Measurements from ENCODE around the gene RELCH.

The RELCH gene

DNA sequence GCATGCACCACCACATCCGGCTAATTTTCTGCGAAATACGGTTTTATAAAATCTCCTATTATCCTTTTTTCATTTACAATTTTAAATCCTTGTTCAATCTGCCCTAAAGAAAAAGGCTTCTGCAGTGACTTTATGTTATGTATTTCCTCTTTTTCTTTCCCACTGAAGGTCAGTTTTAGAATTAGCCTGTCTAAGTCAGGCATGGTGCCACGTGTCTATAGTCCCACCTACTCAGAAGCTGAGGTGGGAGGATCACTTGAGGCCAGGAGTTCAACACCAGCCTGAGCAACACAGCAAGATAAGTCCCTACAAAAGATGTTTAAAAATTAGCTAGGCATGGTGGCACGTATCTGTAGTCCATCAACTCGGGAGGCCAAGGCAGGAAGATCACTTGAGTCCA is 98.2 kb downstream of the RELCH start:
- H3K27ac ChIP-seq (ENCODE audit: low read depth, low read length): no peak overlapping the region

GRCh38 chr18:62287781-62288664 is 101.0 kb downstream of the RELCH start:
- H3K36me3 ChIP-seq (ENCODE audit: insufficient read depth, low read length): peaks cover 10% of the 10 kb centered on the region; the same call in 1 of the 2 replicates

More for the DNA sequence above, 98.2 kb downstream of the RELCH start:
- no peak overlapping the region for H2AFZ ChIP-seq (ENCODE audit: low read length, unreplicated experiment)
- no peak overlapping the region for H3K4me3 ChIP-seq (ENCODE audit: low read depth, low read length)
- H3K4me1 ChIP-seq (ENCODE audit: control insufficient read depth, insufficient read depth, low read length, unreplicated experiment): peaks cover 28% of the 10 kb centered on the region
- H3K36me3 ChIP-seq (ENCODE audit: insufficient read depth, low read length): peaks cover 10% of the 10 kb centered on the region; the same call in 1 of the 2 replicates
- H3K27me3 ChIP-seq (ENCODE audit: insufficient read depth, low read length): no peaks in the 10 kb centered on the region
- H3K79me2 ChIP-seq (ENCODE audit: control insufficient read depth, insufficient read depth, low read length, unreplicated experiment): no peaks in the 10 kb centered on the region

DNA sequence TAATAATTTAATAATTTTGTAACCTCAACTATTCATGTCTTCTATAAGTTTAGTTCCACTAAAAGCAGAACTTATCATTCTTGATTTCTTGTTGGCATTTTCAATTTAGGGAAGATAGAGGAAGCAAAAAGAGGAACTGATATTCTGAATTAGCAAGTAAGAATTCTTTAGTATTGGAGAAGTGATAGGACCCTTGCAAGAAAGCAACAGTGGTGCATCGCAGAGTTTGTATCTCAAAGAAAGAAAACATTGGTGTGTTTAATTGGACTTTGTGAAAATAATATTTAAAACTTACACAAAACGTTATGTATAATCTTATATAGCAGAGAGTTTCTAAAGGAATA is 101.6 kb downstream of the RELCH start:
- no peaks in the 10 kb centered on the region for H3K27me3 ChIP-seq (ENCODE audit: insufficient read depth, low read length)
- peaks cover 10% of the 10 kb centered on the region; the same call in 1 of the 2 replicates for H3K36me3 ChIP-seq (ENCODE audit: insufficient read depth, low read length)
- no peak overlapping the region for H2AFZ ChIP-seq (ENCODE audit: low read length, unreplicated experiment)
- H3K27ac ChIP-seq (ENCODE audit: low read depth, low read length): no peak overlapping the region
- no peaks in the 10 kb centered on the region for H3K4me1 ChIP-seq (ENCODE audit: control insufficient read depth, insufficient read depth, low read length, unreplicated experiment)
- H3K4me3 ChIP-seq (ENCODE audit: low read depth, low read length): no peak overlapping the region
- no peaks in the 10 kb centered on the region for H3K79me2 ChIP-seq (ENCODE audit: control insufficient read depth, insufficient read depth, low read length, unreplicated experiment)

More at GRCh38 chr18:62287781-62288664, 101.0 kb downstream of the RELCH start:
- Histone ChIP-seq H2AFZ (ENCODE audit: low read length, unreplicated experiment) (no peak overlapping the region), H3K4me3 (ENCODE audit: low read depth, low read length) (no peak overlapping the region), H3K27ac (ENCODE audit: low read depth, low read length) (no peak overlapping the region), H3K27me3 (ENCODE audit: insufficient read depth, low read length) (no peaks in the 10 kb centered on the region), H3K4me1 (ENCODE audit: control insufficient read depth, insufficient read depth, low read length, unreplicated experiment) (peaks cover 5% of the 10 kb centered on the region), H3K79me2 (ENCODE audit: control insufficient read depth, insufficient read depth, low read length, unreplicated experiment) (no peaks in the 10 kb centered on the region)

DNA sequence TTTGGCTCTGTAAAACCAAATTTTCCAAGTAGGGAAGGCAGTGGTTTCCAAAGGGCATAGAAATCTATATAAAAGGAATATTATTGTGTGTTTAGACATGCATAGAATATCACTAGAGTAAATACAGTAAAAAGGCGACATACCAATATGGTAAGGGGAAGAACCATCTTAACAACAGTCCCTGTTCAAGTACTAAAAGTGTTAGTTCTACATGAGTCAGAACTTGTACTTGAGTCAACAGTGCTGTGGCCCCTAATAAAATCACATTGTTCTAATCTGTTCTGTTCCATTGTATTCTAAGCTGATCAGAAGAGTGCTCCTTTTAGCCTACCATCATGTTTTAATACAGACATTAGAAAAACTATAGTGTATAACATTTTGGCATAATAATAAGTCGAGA is 102.0 kb downstream of the RELCH start:
- peaks cover 13% of the 10 kb centered on the region; the same call in 1 of the 2 replicates for H3K36me3 ChIP-seq (ENCODE audit: insufficient read depth, low read length)
- H2AFZ ChIP-seq (ENCODE audit: low read length, unreplicated experiment): no peak overlapping the region
- no peak overlapping the region for H3K4me3 ChIP-seq (ENCODE audit: low read depth, low read length)
- no peaks in the 10 kb centered on the region for H3K4me1 ChIP-seq (ENCODE audit: control insufficient read depth, insufficient read depth, low read length, unreplicated experiment)
- H3K27me3 ChIP-seq (ENCODE audit: insufficient read depth, low read length): no peaks in the 10 kb centered on the region
- H3K27ac ChIP-seq (ENCODE audit: low read depth, low read length): no peak overlapping the region
- no peaks in the 10 kb centered on the region for H3K79me2 ChIP-seq (ENCODE audit: control insufficient read depth, insufficient read depth, low read length, unreplicated experiment)

DNA sequence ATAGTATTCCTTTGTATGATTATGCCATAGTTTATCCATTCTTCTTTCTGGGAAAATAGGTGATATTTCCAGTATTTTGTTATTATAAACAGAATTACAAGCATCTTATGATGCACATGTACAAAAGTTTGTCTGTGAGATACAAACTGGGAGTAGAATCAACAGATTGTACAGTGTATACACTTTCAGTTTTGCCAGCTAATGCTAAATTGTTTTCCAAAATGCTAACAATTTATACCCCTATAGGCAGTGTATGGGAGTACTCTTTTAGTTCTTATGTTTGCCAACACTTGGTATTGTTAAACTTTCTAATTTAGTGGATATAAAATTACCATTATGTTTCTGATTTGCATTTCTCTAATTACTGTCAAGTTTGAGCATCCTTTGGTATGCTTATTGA is 107.0 kb downstream of the RELCH start:
- Histone ChIP-seq H3K27me3 (ENCODE audit: insufficient read depth, low read length) (no peaks in the 10 kb centered on the region), H3K27ac (ENCODE audit: low read depth, low read length) (no peak overlapping the region), H3K4me3 (ENCODE audit: low read depth, low read length) (no peak overlapping the region), H3K36me3 (ENCODE audit: insufficient read depth, low read length) (peaks cover 13% of the 10 kb centered on the region; the same call in 1 of the 2 replicates), H3K4me1 (ENCODE audit: control insufficient read depth, insufficient read depth, low read length, unreplicated experiment) (no peaks in the 10 kb centered on the region), H2AFZ (ENCODE audit: low read length, unreplicated experiment) (no peak overlapping the region), H3K79me2 (ENCODE audit: control insufficient read depth, insufficient read depth, low read length, unreplicated experiment) (no peaks in the 10 kb centered on the region)

DNA sequence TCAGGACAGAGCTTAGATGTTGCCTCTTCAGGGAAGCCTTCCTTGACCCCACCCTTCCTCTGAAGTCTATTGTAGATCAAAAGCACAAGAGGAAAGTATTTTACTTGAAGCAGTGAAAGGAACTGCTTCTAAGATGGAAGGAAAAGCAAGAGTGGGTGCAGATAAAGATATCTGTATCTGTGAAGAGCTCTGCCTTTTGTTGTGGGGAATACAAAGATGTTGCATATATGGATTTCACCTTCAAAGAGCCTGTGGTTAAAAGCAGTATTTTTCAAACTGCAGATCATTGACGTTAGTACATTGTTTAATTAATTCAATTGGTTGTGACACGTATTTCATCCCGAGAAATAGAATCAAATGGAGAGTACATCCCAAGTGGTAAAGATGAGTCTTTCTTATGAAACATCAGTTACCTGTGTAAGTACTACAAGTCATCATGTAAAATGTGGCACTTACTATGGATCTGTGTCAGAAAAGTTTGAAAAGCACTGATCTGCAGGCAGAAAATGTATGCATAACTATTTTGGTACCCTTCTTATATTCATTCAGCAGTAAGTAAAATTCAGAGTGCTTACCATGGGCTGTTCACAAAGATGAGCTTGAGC is 113.4 kb downstream of the RELCH start:
- Histone ChIP-seq H3K27me3 (ENCODE audit: insufficient read depth, low read length) (no peaks in the 10 kb centered on the region), H3K79me2 (ENCODE audit: control insufficient read depth, insufficient read depth, low read length, unreplicated experiment) (no peaks in the 10 kb centered on the region), H3K27ac (ENCODE audit: low read depth, low read length) (no peak overlapping the region), H2AFZ (ENCODE audit: low read length, unreplicated experiment) (no peak overlapping the region), H3K36me3 (ENCODE audit: insufficient read depth, low read length) (peaks cover 14% of the 10 kb centered on the region; the same call in 1 of the 2 replicates), H3K4me3 (ENCODE audit: low read depth, low read length) (no peak overlapping the region), H3K4me1 (ENCODE audit: control insufficient read depth, insufficient read depth, low read length, unreplicated experiment) (no peaks in the 10 kb centered on the region)

DNA sequence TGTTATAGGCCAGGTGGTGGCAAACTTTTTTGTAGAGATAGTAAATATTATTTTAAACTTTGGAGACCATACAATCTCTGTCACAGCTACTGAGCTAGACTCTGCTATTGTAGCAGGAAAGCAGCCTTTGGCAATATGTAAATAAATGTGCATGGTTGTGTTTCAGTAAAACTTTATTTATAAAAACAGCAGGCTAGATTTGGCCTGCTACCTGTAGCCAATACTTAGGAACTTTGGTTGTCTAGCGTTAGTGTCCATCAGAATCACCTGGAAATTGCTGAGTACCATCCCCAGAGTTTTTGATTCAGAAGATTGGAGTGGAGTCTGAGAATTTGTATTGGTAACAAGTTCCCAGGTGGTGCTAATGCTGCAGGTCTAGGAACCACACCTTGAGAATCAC is 114.3 kb downstream of the RELCH start:
- H3K36me3 ChIP-seq (ENCODE audit: insufficient read depth, low read length): peaks cover 14% of the 10 kb centered on the region; the same call in 1 of the 2 replicates
- H3K4me1 ChIP-seq (ENCODE audit: control insufficient read depth, insufficient read depth, low read length, unreplicated experiment): no peaks in the 10 kb centered on the region
- no peak overlapping the region for H2AFZ ChIP-seq (ENCODE audit: low read length, unreplicated experiment)
- H3K27ac ChIP-seq (ENCODE audit: low read depth, low read length): no peak overlapping the region
- no peak overlapping the region for H3K4me3 ChIP-seq (ENCODE audit: low read depth, low read length)
- no peaks in the 10 kb centered on the region for H3K27me3 ChIP-seq (ENCODE audit: insufficient read depth, low read length)
- H3K79me2 ChIP-seq (ENCODE audit: control insufficient read depth, insufficient read depth, low read length, unreplicated experiment): no peaks in the 10 kb centered on the region

- H3K79me2 ChIP-seq (ENCODE audit: control insufficient read depth, insufficient read depth, low read length, unreplicated experiment): no peaks in the 10 kb centered on the region
- H3K4me3 ChIP-seq (ENCODE audit: low read depth, low read length): no peak overlapping the region
- no peak overlapping the region for H2AFZ ChIP-seq (ENCODE audit: low read length, unreplicated experiment)
- no peak overlapping the region for H3K27ac ChIP-seq (ENCODE audit: low read depth, low read length)
- H3K4me1 ChIP-seq (ENCODE audit: control insufficient read depth, insufficient read depth, low read length, unreplicated experiment): no peaks in the 10 kb centered on the region
- H3K27me3 ChIP-seq (ENCODE audit: insufficient read depth, low read length): no peaks in the 10 kb centered on the region
- peaks cover 6% of the 10 kb centered on the region; the same call in 1 of the 2 replicates for H3K36me3 ChIP-seq (ENCODE audit: insufficient read depth, low read length)
Measured at GRCh38 chr18:62312851-62313250, 125.8 kb downstream of the RELCH start.

GRCh38 chr18:62318228-62319180 is 131.4 kb downstream of the RELCH start:
- H3K36me3 ChIP-seq (ENCODE audit: insufficient read depth, low read length): no peaks in the 10 kb centered on the region
- no peaks in the 10 kb centered on the region for H3K79me2 ChIP-seq (ENCODE audit: control insufficient read depth, insufficient read depth, low read length, unreplicated experiment)
- no peak overlapping the region for H2AFZ ChIP-seq (ENCODE audit: low read length, unreplicated experiment)
- peaks cover 14% of the 10 kb centered on the region for H3K27me3 ChIP-seq (ENCODE audit: insufficient read depth, low read length)
- H3K4me3 ChIP-seq (ENCODE audit: low read depth, low read length): no peak overlapping the region
- no peak overlapping the region for H3K27ac ChIP-seq (ENCODE audit: low read depth, low read length)
- H3K4me1 ChIP-seq (ENCODE audit: control insufficient read depth, insufficient read depth, low read length, unreplicated experiment): no peaks in the 10 kb centered on the region

- H3K79me2 ChIP-seq (ENCODE audit: control insufficient read depth, insufficient read depth, low read length, unreplicated experiment): no peaks in the 10 kb centered on the region
- H2AFZ ChIP-seq (ENCODE audit: low read length, unreplicated experiment): no peak overlapping the region
- H3K27me3 ChIP-seq (ENCODE audit: insufficient read depth, low read length): peaks cover 38% of the 10 kb centered on the region
- peaks cover 3% of the 10 kb centered on the region for H3K4me1 ChIP-seq (ENCODE audit: control insufficient read depth, insufficient read depth, low read length, unreplicated experiment)
- no peak overlapping the region for H3K27ac ChIP-seq (ENCODE audit: low read depth, low read length)
- H3K36me3 ChIP-seq (ENCODE audit: insufficient read depth, low read length): no peaks in the 10 kb centered on the region
- no peak overlapping the region for H3K4me3 ChIP-seq (ENCODE audit: low read depth, low read length)
Measured at GRCh38 chr18:62321201-62321600, 134.1 kb downstream of the RELCH start.
